GM12865 (cell line): ENCODE results near the gene CTSZ.

ENCODE experiments used
- DNase-seq: peaks from one replicate; pipeline ENCODE4 v3.0.0; 2010; ENCODE audit warnings: low read depth
- H3K4me3 ChIP-seq: 2 replicates; pipeline ENCODE4 v1.5.1; 2011; ENCODE audit warnings: mild to moderate bottlenecking, low read depth, low read length, control low read depth
- CTCF ChIP-seq: IDR thresholded peaks from 2 replicates; pipeline ENCODE4 v1.5.1; 2011; ENCODE audit warnings: low read length, control low read depth, low read depth, inconsistent platforms; ENCODE audit not compliant: insufficient read depth; ENCODE audit errors: missing control alignments

The CTSZ gene

GRCh38 chr20:59025511-59025910 is 18.5 kb upstream of the CTSZ start:
- no peak overlapping the region for H3K4me3 ChIP-seq
- no peak for TF ChIP-seq CTCF
- DNase-seq, result no peak

GRCh38 chr20:59025086-59025485 is 18.0 kb upstream of the CTSZ start:
- DNase-seq, result no peak
- no peak for TF ChIP-seq CTCF

GRCh38 chr20:59024111-59024530 is 17.1 kb upstream of the CTSZ start:
- no peak overlapping the region for H3K4me3 ChIP-seq
- TF ChIP-seq CTCF, result no peak
- no peak for DNase-seq

More at GRCh38 chr20:59025086-59025485, 18.0 kb upstream of the CTSZ start:
- no peak overlapping the region for H3K4me3 ChIP-seq

GRCh38 chr20:59023616-59024015 is 16.6 kb upstream of the CTSZ start:
- no peak for DNase-seq
- no peak overlapping the region for H3K4me3 ChIP-seq
- no peak for TF ChIP-seq CTCF

- no peak overlapping the region for H3K4me3 ChIP-seq
- TF ChIP-seq CTCF, result no peak
- no peak for DNase-seq
Measured at GRCh38 chr20:59022754-59023153, 15.7 kb upstream of the CTSZ start.

- TF ChIP-seq CTCF, result no peak
- no peak overlapping the region for H3K4me3 ChIP-seq
- no peak for DNase-seq
Measured at GRCh38 chr20:59020938-59021551, 14.0 kb upstream of the CTSZ start.

GRCh38 chr20:59019217-59019616 is 12.2 kb upstream of the CTSZ start, which contains the start of gene TUBB1:
TUBB1 (plus strand) TSS chr20:59019429; CDS start chr20:59019523, 94 bp downstream.
- no peak for DNase-seq
- no peak for TF ChIP-seq CTCF

More at GRCh38 chr20:59019217-59019616, 12.2 kb upstream of the CTSZ start, which contains the start of gene TUBB1:
- no peak within 1 kb of the TSS for H3K4me3 ChIP-seq
